DMS 273 treated with DMSO at 0.1 percent for 48 hours (cell line): ENCODE measurements around the gene ZNF823.
"Not testable (repeated sequence)": the region's sequence is repeated elsewhere in the genome, so short reads cannot be mapped to it uniquely, and the experiment has no call there.

ENCODE experiments used
- DNase-seq: peaks from one replicate; lab custom pipeline; 2025; lab: John Stamatoyannopoulos, UW

ZNF823 gene

DNA sequence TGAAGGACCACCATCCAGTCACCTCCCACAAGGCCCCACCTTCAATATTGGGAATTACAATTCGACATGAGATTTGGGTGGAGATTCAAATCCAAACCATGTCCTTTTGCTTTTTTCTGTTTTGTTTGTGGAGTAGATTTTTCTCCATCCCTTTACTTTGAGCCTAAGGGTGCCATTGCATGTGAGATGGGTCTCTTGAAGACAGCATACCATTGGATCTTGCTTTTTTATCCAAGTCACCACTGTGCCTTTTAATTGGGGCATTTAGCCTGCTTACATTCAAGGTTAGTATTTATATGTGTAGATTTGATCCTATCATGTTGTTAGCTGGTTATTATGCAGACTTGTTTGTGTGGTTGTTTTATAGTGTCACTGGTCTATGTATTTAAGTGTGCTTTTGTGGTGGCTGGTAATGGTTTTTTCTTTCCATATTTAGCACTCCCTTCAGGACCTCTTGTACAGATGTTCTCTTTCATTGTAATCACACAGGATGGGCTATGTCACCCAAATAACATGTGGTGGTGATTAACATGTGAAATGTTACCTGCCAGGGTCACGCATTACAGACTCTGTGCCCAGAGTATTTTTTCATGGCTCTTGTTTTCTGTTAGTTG lies 58.0 kb downstream of the ZNF823 start:
- no peak for DNase-seq

DNA sequence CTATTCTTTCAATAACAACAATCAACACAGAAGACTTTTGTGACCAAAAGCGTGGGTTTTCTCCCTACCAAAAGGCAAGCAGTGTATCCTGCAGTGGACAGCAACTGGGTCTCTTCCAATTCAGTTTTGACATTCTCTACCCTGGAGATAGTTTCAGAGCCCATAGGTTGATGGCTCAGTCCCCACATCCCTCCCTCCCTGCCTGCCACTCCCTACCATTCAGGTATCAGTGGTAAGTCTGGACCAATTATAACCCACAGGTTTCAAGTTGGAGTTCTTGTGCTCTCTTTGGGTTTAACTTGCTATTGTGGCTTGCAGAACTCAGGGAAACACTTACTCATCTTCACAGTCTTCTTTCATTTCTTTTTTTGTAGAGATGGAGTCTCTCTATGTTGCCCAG lies 60.2 kb downstream of the ZNF823 start:
- DNase-seq, result no peak

DNA sequence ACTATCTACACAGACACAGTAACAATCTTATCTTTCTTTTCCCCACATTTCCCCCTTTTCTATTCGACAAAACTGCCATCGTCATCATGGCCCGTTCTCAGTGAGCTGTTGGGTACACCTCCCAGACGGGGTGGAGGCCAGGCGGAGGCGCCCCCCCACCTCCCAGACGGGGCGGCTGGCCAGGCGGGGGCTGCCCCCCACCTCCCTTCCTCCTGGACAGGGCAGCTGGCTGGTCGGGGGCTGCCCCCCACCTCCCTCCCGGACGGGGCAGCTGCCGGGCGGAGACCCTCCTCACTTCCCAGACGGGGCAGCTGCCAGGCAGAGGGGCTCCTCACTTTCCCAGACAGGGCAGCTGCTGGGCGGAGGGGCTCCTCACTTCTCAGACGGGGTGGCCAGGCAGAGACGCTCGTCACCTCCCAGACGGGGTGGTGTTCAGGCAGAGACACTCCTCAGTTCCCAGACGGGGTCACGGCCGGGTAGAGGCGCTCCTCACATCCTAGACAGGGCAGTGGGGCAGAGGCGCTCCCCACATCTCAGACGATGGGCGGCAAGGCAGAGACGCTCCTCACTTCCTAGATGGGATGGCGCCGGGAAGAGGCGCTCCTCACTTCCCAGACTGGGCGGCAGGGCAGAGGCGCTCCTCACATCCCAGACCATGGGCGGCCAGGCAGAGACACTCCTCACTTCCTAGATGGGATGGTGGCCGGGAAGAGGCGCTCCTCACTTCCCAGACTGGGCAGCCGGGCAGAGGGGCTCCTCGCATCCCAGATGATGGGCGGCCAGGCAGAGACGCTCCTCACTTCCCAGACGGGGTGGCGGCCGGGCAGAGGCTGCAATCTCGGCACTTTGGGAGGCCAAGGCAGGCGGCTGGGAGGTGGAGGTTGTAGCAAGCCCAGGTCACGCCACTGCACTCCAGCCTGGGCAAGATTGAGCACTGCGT lies 61.8 kb downstream of the ZNF823 start:
- not testable (repeated sequence) for DNase-seq

DNA sequence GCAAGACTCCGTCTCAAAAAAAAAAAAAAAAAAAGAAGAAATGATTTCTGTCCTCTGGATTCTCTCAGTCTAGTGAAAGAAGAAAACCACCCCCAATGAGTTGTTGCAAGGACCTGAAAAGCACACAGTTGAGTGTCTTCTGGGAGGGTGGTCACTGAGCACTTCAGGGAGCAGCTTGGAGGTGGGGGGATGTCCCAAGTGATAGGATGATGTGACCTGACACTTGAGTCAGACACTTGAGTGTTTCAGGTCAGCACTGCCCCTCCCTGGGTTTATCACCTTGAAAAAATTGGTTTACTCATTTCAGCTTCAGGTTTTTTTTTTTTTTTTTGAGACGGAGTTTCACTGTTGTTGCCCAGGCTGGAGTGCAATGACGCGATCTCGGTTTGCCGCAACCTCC lies 63.2 kb downstream of the ZNF823 start:
- DNase-seq, result no peak

DNA sequence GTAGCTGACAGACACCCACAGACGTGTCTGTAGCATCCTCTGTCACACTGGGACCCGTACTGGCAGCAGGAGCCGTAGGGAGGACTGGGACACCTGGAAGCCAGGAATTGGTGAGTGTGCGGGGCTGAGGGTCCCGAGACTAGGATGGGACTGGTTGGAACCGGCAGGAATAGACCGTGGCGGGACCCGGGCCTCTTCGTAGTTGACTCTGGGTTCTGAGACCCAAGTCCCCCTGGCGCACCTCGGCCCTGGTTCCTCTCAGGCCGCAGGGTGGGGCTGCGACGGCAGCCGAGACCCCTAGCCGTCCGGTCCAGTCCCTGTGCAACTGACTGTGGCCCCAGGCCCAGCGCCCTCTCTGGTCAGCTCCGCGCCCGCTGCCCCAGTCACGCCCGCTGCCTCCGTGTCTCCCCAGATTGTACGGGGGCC lies 64.7 kb downstream of the ZNF823 start:
- no peak for DNase-seq

DNA sequence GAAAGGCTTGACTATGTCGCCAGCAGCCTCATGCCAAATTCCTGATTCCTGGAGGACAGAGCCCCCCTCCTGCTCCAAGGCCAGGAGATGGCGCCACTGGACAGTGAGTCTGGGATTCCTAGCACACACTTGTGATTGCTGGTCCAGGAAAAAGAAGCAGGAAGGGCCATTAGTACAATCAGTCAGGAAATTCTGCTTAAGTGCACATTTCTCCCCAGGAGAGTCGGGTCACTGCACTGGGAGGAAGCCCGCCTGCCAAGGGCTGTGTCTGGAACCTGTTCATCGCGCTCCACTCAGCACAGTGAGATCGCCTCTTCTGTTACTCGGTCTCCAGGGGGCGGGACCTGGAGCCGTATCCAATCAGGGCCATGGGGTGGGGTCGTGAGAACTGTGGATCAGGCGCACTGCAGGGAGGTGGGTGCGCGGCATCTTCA lies 65.1 kb downstream of the ZNF823 start:
- no peak for DNase-seq
